ENCODE measurements around the gene HHAT.
"Not testable (repeated sequence)": the region's sequence is repeated elsewhere in the genome, so short reads cannot be mapped to it uniquely, and the experiment has no call there.

Gene HHAT

DNA sequence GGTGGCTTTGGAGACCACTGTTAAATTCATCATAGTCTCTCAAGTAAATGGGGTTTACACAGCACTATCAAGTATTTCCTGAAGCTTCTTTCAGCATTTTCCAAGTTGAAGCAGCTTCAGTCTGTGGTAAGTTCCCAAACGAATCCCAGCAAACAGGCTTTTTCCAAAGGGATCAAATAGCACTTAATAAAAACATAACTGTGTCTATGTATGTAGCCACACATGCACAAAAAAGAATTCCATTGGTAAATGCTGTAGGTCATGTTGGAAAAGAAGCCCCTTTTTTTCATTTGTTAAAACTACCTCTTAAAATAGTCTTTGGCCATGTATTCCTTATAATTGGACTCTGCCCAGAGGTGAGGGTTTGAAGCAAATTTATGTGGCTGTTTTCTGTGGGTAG lies 69.8 kb downstream of the HHAT start:
- DNase-seq: no peak

DNA sequence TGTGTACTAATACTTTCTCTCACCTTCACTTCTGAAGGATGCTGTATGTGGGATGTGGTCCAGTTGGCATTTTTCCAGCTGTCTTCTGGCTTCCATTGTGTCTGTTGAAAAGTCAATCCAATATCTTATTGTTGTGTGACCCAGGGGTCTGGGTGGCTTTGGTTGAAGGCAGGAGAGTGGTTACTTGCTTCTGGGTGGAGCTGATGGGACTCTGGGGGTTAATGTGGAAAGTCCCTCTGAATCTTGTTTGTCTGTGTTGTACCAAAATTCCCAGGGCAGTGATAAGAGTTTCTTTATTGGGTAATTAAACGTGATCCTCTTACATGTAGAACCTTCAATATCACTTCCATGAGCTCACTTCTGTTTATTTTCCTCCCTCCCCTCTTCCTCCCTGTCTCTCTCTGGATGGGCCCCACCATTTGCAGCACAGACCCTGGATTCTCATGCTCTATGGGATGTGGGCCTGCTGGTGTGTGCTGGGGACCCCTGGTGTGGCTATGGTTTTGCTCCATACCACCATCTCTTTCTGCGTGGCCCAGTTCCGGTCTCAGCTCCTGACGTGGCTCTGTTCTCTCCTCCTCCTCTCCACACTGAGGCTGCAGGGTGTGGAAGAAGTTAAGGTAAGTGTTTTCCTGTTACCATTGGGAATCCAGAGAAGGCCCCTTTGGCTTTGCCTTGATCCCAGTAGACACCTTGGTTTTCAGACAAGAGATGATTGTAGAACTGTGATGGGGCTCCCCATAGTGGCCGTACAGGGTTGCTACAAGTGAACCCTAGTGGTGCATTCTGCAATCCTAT lies 71.5 kb downstream of the HHAT start:
- peak; percentile 65 for DNase-seq

GRCh38 chr1:210402560-210402959 lies 73.9 kb downstream of the HHAT start:
- DNase-seq: no peak

DNA sequence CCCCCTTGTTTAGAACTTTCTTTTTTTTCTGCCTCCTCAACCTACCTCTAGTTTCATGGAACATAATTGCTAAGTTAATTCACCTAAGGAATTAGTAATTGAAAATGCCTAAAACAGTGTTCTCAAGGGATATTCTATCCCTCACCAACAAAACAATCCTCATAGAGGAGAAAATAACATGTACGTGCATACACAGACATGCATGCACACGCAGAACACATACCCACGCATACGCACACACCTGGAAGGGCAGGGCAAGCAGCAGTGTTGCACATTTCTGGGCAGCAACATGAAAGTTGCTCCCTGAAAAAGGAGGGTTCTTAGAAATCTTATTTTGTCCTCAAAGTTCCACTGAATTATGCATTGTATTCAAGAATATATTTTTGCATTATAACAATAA lies 76.6 kb downstream of the HHAT start:
- no peak for DNase-seq

DNA sequence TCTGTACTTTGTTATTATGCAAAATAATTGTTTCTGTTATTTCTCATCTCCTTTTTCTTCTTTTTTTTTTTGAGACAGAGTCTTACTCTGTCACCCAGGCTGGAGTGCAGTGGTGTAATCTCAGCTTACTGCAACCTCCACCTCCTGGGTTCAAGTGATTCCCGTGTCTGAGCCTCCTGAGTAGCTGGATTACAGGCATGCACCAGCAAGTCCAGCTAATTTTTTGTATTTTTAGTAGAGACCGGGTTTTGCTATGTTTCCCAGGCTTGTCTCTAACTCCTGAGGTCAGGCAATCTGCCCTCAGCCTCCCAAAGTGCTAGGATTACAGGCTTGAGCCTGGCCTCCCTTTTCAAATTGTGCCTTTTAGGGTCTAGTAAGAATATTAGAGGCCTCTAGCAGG lies 77.6 kb downstream of the HHAT start:
- DNase-seq: not testable (repeated sequence)

- DNase-seq: peak; percentile 75
Measured at GRCh38 chr1:210407207-210407886, 78.6 kb downstream of the HHAT start.

DNA sequence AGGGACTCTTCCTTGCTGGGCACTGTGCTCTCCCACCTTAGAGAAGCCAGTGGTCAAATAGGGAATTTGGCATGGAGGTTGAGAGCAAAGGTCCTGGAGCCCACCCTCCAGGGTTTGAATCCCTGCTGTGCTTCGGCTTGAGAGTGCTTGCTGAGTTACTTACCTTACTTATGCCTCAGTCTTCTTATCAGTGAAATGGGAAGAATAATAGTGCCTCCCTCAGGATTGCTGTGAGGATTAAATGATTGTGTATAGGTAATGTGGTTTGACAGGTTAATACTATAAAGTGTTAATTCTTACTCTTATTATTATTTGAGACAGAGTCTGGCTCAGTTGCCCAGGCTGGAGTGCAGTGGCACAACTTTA lies 79.2 kb downstream of the HHAT start:
- DNase-seq: no peak

DNA sequence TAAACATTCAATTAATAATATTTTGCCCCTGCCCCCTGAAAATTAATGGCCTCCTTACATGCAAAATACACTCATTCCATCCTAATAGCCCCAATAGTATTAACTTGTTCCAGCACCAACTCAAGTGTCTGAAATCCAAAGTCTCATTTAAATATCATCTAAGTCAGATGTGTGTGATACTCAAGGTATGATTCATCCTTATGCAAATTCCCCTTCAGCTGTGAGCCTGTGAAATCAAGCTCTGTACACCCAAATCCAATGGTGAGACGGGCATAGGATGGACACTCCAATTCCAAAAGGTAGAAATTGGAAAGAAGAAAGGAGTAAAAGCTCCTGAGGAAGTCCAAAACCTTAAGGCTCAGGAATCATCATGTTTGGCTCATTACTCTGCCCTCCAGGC lies 83.5 kb downstream of the HHAT start:
- DNase-seq: no peak

- no peak for DNase-seq
Measured at GRCh38 chr1:210413951-210414350, 85.2 kb downstream of the HHAT start.

- DNase-seq: no peak
Measured at GRCh38 chr1:210415846-210416448, 87.2 kb downstream of the HHAT start.

- DNase-seq: no peak
Measured at GRCh38 chr1:210416681-210417080, 88.0 kb downstream of the HHAT start.

DNA sequence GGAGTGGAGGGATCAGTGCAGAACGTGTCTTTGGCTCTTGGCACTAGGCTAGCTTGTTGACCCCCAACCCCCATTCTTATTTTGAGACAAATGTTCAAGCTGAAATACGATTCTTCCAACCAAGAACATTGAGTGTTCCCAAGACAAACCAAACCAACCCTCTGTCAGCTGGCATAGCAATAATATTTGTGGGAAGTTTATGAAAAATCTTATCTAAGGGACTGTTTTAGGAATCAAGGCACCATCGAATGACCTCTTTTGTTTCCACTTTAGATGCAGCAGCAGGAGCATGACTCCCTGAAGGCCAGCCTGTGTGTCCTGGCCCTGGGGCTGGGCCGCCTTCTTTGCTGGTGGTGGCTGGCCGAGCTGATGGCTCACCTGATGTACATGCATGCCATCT lies 89.2 kb downstream of the HHAT start:
- no peak for DNase-seq

DNA sequence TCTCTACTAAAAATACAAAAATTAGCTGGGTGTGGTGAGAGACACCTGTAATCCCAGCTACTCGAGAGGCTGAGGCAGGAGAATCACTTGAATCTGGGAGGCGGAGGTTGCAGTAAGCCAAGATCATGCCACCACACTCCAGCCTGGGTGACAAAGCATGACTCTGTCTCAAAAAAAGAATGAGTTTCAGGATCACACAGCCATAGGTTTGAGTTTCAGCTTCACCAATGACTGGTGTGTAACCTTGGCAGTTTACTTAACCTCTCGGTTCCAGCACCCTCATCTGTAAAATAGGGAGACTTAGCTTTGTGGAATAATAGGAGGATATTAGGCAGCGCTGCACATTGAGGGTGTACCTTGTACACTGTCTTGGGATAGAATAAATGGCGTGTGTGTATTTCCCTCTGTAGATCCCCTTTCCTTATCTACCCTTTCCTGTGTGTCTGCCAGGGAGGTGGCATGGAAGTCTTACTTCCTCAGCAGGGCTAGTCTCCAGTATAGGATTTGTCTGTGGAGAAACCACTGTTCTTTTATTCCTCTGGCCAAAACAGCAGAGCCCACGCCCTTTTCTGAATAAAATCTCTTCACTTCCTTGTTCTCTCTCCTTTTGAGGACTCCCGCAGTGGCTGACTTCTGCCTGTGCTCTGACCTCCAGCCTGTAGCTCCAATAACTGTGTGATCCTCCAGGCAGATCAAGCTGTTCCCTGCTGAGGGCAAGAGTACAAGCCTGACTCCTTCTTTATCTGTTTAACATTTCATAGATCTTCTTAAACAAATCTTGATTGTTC lies 90.4 kb downstream of the HHAT start:
- DNase-seq: no peak

- DNase-seq: not testable (repeated sequence)
Measured at GRCh38 chr1:210426696-210427095, 98.0 kb downstream of the HHAT start.

DNA sequence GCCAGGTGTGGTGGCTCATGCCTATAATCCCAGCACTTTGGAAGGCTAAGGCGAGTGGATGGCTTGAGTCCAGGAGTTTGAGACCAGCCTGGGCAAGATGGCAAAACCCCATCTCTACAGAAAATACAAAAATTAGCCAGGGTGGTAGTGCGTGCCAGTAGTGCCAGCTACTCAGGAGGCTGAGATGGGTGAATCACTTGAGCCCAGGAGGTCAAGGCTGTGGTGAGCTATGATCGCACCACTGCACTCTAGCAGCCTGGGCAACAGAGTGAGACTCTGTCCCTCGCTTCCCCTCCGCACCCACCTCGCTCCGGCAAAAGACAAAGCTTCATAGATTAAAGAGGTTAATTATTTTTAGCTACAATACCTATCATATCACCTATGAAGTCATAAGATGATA lies 100.0 kb downstream of the HHAT start:
- DNase-seq: no peak

DNA sequence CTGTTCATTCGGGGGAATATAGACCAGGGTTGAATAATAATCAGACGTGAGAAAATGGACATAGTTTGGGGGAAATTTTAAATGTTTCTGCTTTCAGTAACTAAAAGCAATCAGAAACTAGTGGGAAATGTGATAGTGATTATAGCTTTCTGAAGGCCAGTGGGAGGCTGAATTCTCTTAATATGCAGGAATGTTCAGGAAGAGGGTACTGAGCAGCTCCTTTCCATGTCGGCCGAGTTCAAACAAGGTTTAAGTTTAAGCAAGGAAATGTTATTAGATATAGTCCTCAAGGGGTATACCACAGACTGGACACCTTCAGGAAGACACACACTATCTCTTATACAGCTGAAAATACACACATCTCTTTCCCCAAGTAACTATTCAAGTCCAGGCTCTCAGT lies 105.5 kb downstream of the HHAT start:
- DNase-seq: no peak

GRCh38 chr1:210437111-210437510 lies 108.4 kb downstream of the HHAT start:
- DNase-seq: no peak

- no peak for DNase-seq
Measured at GRCh38 chr1:210437781-210438180, 109.1 kb downstream of the HHAT start.

- no peak for DNase-seq
Measured at GRCh38 chr1:210438928-210439841, 110.5 kb downstream of the HHAT start.

GRCh38 chr1:210440081-210440480 lies 111.4 kb downstream of the HHAT start:
- no peak for DNase-seq

DNA sequence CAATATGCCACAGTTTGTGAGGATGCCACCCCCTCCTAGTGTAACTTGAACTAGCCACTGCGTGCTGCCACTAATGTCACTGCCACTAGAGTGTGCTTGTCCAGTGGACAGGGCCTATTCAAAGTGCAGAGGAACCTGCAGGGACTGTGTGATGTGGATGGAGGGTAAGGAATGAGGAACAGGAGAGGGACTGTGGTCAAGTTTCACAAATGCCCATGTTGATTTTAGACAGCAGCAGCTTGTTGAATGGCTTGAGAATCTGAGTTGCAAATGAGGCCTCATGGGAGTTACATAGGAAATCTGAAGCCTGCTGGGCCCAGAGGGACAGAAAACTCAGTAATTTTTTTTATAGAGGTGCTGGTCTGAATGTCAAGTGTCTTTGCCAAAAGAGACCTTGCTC lies 112.3 kb downstream of the HHAT start:
- peak; percentile 5 for DNase-seq

DNA sequence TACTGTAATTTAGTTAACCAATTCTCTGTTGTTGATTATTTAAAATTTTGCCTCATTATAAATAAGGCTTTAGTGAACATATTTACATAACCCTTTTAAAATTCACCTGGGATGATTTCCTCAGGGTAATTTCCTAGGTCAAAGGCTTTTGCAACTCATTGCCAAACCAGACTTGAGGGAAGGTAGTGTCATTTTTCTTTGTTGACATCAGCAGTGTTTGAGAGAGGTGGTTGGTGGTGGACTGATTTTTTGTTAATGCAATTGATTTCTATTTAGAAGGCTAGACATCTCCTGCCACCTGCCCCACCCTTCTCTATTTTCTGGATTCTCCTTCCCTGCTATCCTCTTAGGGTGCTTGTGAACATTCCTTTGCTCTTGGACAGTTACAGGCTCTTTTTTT lies 116.8 kb downstream of the HHAT start:
- no peak for DNase-seq

Measured in NCI-H1436 (cell line).